ENCODE results near the gene SLK.

- TF ChIP-seq, protein P1, sequence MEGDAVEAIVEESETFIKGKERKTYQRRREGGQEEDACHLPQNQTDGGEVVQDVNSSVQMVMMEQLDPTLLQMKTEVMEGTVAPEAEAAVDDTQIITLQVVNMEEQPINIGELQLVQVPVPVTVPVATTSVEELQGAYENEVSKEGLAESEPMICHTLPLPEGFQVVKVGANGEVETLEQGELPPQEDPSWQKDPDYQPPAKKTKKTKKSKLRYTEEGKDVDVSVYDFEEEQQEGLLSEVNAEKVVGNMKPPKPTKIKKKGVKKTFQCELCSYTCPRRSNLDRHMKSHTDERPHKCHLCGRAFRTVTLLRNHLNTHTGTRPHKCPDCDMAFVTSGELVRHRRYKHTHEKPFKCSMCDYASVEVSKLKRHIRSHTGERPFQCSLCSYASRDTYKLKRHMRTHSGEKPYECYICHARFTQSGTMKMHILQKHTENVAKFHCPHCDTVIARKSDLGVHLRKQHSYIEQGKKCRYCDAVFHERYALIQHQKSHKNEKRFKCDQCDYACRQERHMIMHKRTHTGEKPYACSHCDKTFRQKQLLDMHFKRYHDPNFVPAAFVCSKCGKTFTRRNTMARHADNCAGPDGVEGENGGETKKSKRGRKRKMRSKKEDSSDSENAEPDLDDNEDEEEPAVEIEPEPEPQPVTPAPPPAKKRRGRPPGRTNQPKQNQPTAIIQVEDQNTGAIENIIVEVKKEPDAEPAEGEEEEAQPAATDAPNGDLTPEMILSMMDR (IDR thresholded peaks at IDR 0.05), result no peak
- no peak for TF ChIP-seq POLR2A (IDR thresholded peaks at IDR 0.05)
Observed at GRCh38 chr10:104056619-104057273, 89.8 kb downstream of the SLK start.
